H1 (cell line): ENCODE measurements around the gene TMPRSS15. TPM values are rescaled to one million over a fixed set of nuclear protein-coding genes. Genes with fewer than 3 reads are reported as not detected.

Experiments
- TAF7 ChIP-seq: optimal IDR thresholded peaks from 2 replicates; pipeline ENCODE3; 2011; ENCODE audit warnings: low read depth, mild to moderate bottlenecking, inconsistent platforms, low read length, moderate library complexity, borderline replicate concordance
- polyA plus RNA-seq, 7 experiments: library from polyadenylated mRNA; depleted of rRNA in 3 of 7; stranded (reverse) in 5 of 7; unstranded in 2 of 7; fragments of >200 nt in 5 of 7; fragments of 200-250 nt in 2 of 7; gene quantifications; 1 replicate in 5 of 7; 2 replicates in 1 of 7; 4 replicates in 1 of 7; pipeline versions ENCODE4 v1.2.1 to v1.2.3, GENCODE V29; 2011 to 2013; ENCODE audit warnings: missing spikeins in 2 of 7, mixed read lengths in 2 of 7
- total RNA-seq: library from RNA; stranded (reverse); fragmentation: NEBNext Ultra II Directional; extraction: Animal tissue kit (Norgen Biotek cat#: 25700); gene quantifications from 2 replicates; pipeline ENCODE4 v1.2.1, GENCODE V29; 2021

TMPRSS15 gene
- total and polyA plus RNA-seq, 2 of the 8 experiments (the other 6 are each of a cell fraction or from before 2014, with no cell fraction given), result not detected

DNA sequence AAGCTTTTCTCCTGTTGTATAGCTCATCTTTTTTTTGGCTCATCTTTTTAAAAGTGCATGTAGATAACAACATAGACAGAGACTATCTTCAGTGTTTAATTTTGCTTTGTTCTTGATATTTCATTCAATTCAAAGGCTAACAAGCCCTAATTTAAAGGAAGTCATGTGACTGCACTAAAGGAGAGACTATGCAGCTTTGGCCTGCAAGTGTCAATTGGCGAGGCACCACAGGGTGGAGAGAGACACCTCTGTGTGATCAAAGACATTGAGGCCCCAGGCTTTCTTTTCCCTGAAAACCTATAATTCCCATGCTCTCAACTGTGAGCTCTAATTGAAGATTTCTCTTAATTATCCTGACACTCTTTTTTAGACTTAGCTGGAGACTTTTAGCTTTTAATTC is 105.4 kb downstream of the TMPRSS15 start (continued):
- no peak for TF ChIP-seq TAF7
- TF ChIP-seq, all 59 proteins: peak for 3
